LNCAP (cell line): ENCODE results near the gene LRFN2.

Source experiments
- CTCF ChIP-seq: fragments of 450-650 bp; IDR thresholded peaks from 2 replicates; pipeline ENCODE4 v1.5.1; 2017; ENCODE audit warnings: mild to moderate bottlenecking

LRFN2 gene

GRCh38 chr6:40356242-40356910 is 230.8 kb downstream of the LRFN2 start:
- TF ChIP-seq CTCF = no peak

- no peak for TF ChIP-seq CTCF
These were observed 231.6 kb downstream of the LRFN2 start for GRCh38 chr6:40355532-40355931.

- no peak for TF ChIP-seq CTCF
These were observed 232.1 kb downstream of the LRFN2 start for GRCh38 chr6:40355066-40355465.

- TF ChIP-seq CTCF = no peak
These were observed 233.2 kb downstream of the LRFN2 start for GRCh38 chr6:40353967-40354452.

- TF ChIP-seq CTCF = no peak
These were observed 233.8 kb downstream of the LRFN2 start for GRCh38 chr6:40353197-40353966.

GRCh38 chr6:40352527-40353170 is 234.5 kb downstream of the LRFN2 start:
- no peak for TF ChIP-seq CTCF

- TF ChIP-seq CTCF = no peak
These were observed 235.2 kb downstream of the LRFN2 start for GRCh38 chr6:40352006-40352405.
